Measurements from ENCODE around the gene MMP24.
"Not testable (repeated sequence)": the region's sequence is repeated elsewhere in the genome, so short reads cannot be mapped to it uniquely, and the experiment has no call there.

Gene MMP24

GRCh38 chr20:35306931-35307517 lies 80.5 kb downstream of the MMP24 start:
- no peak for DNase-seq (ENCODE audit: low read depth in 1 of 2, low spot score in 1 of 2)

- DNase-seq (ENCODE audit: low read depth in 1 of 2, low spot score in 1 of 2): no peak
Measured at GRCh38 chr20:35307666-35308653, 81.5 kb downstream of the MMP24 start.

GRCh38 chr20:35311409-35311808 lies 84.9 kb downstream of the MMP24 start:
- DNase-seq (ENCODE audit: low read depth in 1 of 2, low spot score in 1 of 2): peak in 1 of 2 donors; percentile 37

GRCh38 chr20:35311822-35312221 lies 85.3 kb downstream of the MMP24 start:
- no peak for DNase-seq (ENCODE audit: low read depth in 1 of 2, low spot score in 1 of 2)

- DNase-seq (ENCODE audit: low read depth in 1 of 2, low spot score in 1 of 2): no peak
Measured at GRCh38 chr20:35312318-35312717, 85.8 kb downstream of the MMP24 start.

- no peak for DNase-seq (ENCODE audit: low read depth in 1 of 2, low spot score in 1 of 2)
Measured at GRCh38 chr20:35314816-35315631, 88.5 kb downstream of the MMP24 start.

- DNase-seq (ENCODE audit: low read depth in 1 of 2, low spot score in 1 of 2): not testable (repeated sequence)
Measured at GRCh38 chr20:35315632-35316020, 89.1 kb downstream of the MMP24 start.

GRCh38 chr20:35316086-35316485 lies 89.6 kb downstream of the MMP24 start:
- DNase-seq (ENCODE audit: low read depth in 1 of 2, low spot score in 1 of 2): no peak

- DNase-seq (ENCODE audit: low read depth in 1 of 2, low spot score in 1 of 2): no peak
Measured at GRCh38 chr20:35317416-35318210, 91.1 kb downstream of the MMP24 start.

- no peak for DNase-seq (ENCODE audit: low read depth in 1 of 2, low spot score in 1 of 2)
Measured at GRCh38 chr20:35318502-35319157, 92.1 kb downstream of the MMP24 start.

GRCh38 chr20:35319192-35319870 lies 92.8 kb downstream of the MMP24 start:
- no peak for DNase-seq (ENCODE audit: low read depth in 1 of 2, low spot score in 1 of 2)

GRCh38 chr20:35319871-35320197 lies 93.3 kb downstream of the MMP24 start:
- no peak for DNase-seq (ENCODE audit: low read depth in 1 of 2, low spot score in 1 of 2)

- no peak for DNase-seq (ENCODE audit: low read depth in 1 of 2, low spot score in 1 of 2)
Measured at GRCh38 chr20:35320396-35321126, 94.1 kb downstream of the MMP24 start.

- DNase-seq (ENCODE audit: low read depth in 1 of 2, low spot score in 1 of 2): no peak
Measured at GRCh38 chr20:35325401-35325800, 98.9 kb downstream of the MMP24 start.

- no peak for DNase-seq (ENCODE audit: low read depth in 1 of 2, low spot score in 1 of 2)
Measured at GRCh38 chr20:35326021-35326739, 99.7 kb downstream of the MMP24 start.

All from stimulated activated CD4-positive, alpha-beta T cell treated with anti-CD3 and anti-CD28 coated beads, Interleukin-15, amount 100 ng/mL, for 1 hour (primary cell).